Lower lobe of right lung (tissue), 2 donors: Measurements from ENCODE around the gene CHST10. TPM values are rescaled to one million over a fixed set of nuclear protein-coding genes. Genes with fewer than 3 reads are reported as not detected.
"Not testable (repeated sequence)": the region's sequence is repeated elsewhere in the genome, so short reads cannot be mapped to it uniquely, and the experiment has no call there.

Experiments used
- ATAC-seq, 2 donors: fragments of 200-7000 bp; cut with Tn5 transposase; one replicate each; pipeline ENCODE4 v1.9.1; 2020 to 2022; ENCODE audit warnings: mild to moderate bottlenecking in 2 of 2, moderate library complexity in 2 of 2
- DNase-seq: peaks from one replicate; pipeline ENCODE4 v3.0.0-alpha.2; 2020
- H3K27ac ChIP-seq: fragments of 200-600 bp; one replicate; pipeline ENCODE4 v1.8.0; 2022
- H3K27me3 ChIP-seq: fragments of 200-600 bp; one replicate; pipeline ENCODE4 v1.8.0; 2022; ENCODE audit warnings: low read depth
- H3K36me3 ChIP-seq: fragments of 200-600 bp; one replicate; pipeline ENCODE4 v1.8.0; 2022; ENCODE audit warnings: mild to moderate bottlenecking
- H3K4me1 ChIP-seq: fragments of 200-600 bp; one replicate; pipeline ENCODE4 v1.8.0; 2022
- H3K4me3 ChIP-seq: fragments of 200-600 bp; one replicate; pipeline ENCODE4 v1.8.0; 2022; ENCODE audit warnings: mild to moderate bottlenecking
- H3K9me3 ChIP-seq: fragments of 200-600 bp; one replicate; pipeline ENCODE4 v1.8.0; 2022
- CTCF ChIP-seq: fragments of 200-600 bp; IDR thresholded peaks from one replicate; pipeline ENCODE4 v1.8.0; 2022; ENCODE audit warnings: antibody characterized with exemption, mild to moderate bottlenecking
- intact Hi-C: fragments of 100-400 bp; cut with DNase I; formaldehyde crosslinking; loops from one replicate; pipeline ENCODE4 v1.11.0; 2022
- total RNA-seq: library from RNA; stranded (reverse); fragmentation: NEBNext Ultra II Directional; extraction: Animal tissue kit (Norgen Biotek cat#: 25700); gene quantifications from one replicate; pipeline ENCODE4 v1.2.1, GENCODE V29; 2021
- donor health status: DM: no; HTN: yes; CAD: no; lungs with severe emphysema.

Gene CHST10
- total RNA-seq, 1 donor from 2014 or later, result 7.6 TPM

DNA sequence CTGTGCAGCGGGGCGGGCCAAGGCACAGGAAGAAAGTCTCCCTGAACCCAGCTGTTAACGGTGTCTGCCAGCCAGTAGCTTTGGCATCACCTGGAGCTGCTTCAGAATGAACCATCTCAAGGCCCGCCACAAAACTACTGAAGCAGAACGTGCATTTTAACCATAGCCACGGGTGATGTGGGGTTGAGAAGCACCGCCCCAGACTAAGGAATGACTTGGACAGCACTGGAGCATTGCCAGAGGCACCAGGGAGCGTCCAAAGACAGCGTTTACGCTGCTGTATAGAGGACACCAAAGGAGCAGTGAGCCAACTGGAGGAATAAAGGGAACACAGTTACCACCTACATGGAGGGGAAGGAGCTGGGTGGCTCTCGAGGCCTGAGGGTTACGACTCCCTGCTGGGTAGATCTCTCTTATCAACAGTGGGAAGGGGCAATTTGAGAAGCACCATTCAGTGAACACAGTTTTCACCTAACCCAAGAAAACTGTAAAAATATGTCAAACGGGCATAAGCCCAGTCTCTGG is 66.7 kb downstream of the CHST10 start:
- Histone ChIP-seq H3K4me1 (no peaks in the 10 kb centered on the region), H3K36me3 (no peaks in the 10 kb centered on the region), H3K27ac (no peak overlapping the region), H3K27me3 (no peaks in the 10 kb centered on the region), H3K9me3 (no peaks in the 10 kb centered on the region), H3K4me3 (no peak overlapping the region)
- no peak for TF ChIP-seq CTCF
- ATAC-seq, result no peak
- intact Hi-C loops, result no loop called here
- DNase-seq, result no peak

GRCh38 chr2:100345144-100345543 is 72.3 kb downstream of the CHST10 start:
- DNase-seq, intact Hi-C loops, H3K9me3 ChIP-seq, H3K4me1 ChIP-seq, H3K36me3 ChIP-seq, H3K4me3 ChIP-seq, H3K27me3 ChIP-seq, ATAC-seq, H3K27ac ChIP-seq: not testable (repeated sequence)

GRCh38 chr2:100344433-100344832 is 73.0 kb downstream of the CHST10 start:
- no peak for TF ChIP-seq CTCF
- Histone ChIP-seq H3K4me1 (no peaks in the 10 kb centered on the region), H3K27ac (no peak overlapping the region), H3K36me3 (no peaks in the 10 kb centered on the region), H3K4me3 (no peak overlapping the region), H3K27me3 (peaks cover under 1% of the 10 kb centered on the region), H3K9me3 (no peaks in the 10 kb centered on the region)
- DNase-seq (no peak), ATAC-seq (no peak)
- intact Hi-C loops, result no loop called here

DNA sequence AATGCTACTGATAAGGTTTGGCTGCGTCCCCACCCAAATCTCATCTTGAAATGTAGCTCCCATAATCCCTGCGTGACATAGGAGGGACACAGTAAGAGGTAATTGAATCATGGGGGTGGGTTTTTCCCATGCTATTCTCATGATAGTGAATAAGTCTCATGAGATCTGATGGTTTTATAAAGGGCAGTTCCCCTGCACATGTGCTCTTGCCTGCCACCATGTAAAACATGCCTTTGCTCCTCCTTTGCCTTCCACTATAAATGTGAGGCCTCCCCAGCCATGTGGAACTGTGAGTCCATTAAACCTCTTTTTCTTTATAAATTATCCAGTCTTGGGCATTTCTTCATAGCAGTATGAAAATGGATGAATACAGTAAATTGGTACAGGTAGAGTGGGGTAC is 75.0 kb downstream of the CHST10 start:
- ATAC-seq, H3K4me3 ChIP-seq, intact Hi-C loops: not testable (repeated sequence)

More for the DNA sequence above, 75.0 kb downstream of the CHST10 start:
- H3K27me3 ChIP-seq, H3K9me3 ChIP-seq, DNase-seq, H3K36me3 ChIP-seq, H3K4me1 ChIP-seq, H3K27ac ChIP-seq: not testable (repeated sequence)

Other genes starting within 250 kb of the CHST10 start
- gene LONRF2, start 95.2 kb downstream of the CHST10 start, total RNA-seq, result 2.1 TPM
- not detected for gene NMS, start 52.8 kb upstream of the CHST10 start, total RNA-seq
- 16.0 TPM for gene PDCL3, start 145.3 kb upstream of the CHST10 start, total RNA-seq